Ovary (tissue), 9 donors: ENCODE measurements around the gene ANKRD31. TPM values are rescaled to one million over a fixed set of nuclear protein-coding genes. Genes with fewer than 3 reads are reported as not detected.

Experiments
- DNase-seq, 5 donors: peaks; one replicate each; pipeline ENCODE4 v3.0.0-alpha.2; 2019 to 2020
- H3K27ac ChIP-seq, 2 donors: fragments of 200-600 bp; one replicate each; pipeline versions ENCODE4 v1.5.1 to v1.8.0; 2019 to 2022
- H3K27me3 ChIP-seq: fragments of 200-600 bp; one replicate; pipeline ENCODE4 v1.8.0; 2022
- H3K36me3 ChIP-seq: fragments of 200-600 bp; sonication (generic); one replicate; pipeline ENCODE4 v1.5.1; 2019
- H3K4me1 ChIP-seq: one replicate; pipeline ENCODE4 v1.8.1; 2013; ENCODE audit warnings: mild to moderate bottlenecking, moderate library complexity; ENCODE audit not compliant: insufficient read depth
- H3K4me3 ChIP-seq: fragments of 200-600 bp; sonication (generic); one replicate; pipeline ENCODE4 v1.5.1; 2017
- H3K9me3 ChIP-seq, 2 donors: fragments of 200-600 bp in 1 of 2; sonication (generic) in 1 of 2; one replicate each; pipeline versions ENCODE4 v1.5.1 to v1.8.1; 2013 to 2019; ENCODE audit warnings: mild to moderate bottlenecking in 1 of 2, moderate library complexity in 1 of 2
- EP300 ChIP-seq: sonication (generic); formaldehyde crosslinking; IDR thresholded peaks from one replicate; pipeline ENCODE4 v1.6.1; 2017; ENCODE audit warnings: antibody characterized with exemption
- POLR2A ChIP-seq: fragments of 450-650 bp; IDR thresholded peaks from one replicate; pipeline ENCODE4 v1.6.1; 2017; ENCODE audit warnings: antibody characterized with exemption, mild to moderate bottlenecking, moderate library complexity
- WGBS, 3 donors: extraction: QIAGEN DNeasy Blood & Tissue Kit in 1 of 3; methylation state at CpG; one replicate each; pipeline versions ENCODE4 v1.1.5 to v1.1.7; 2013 to 2017; 5-methylcytosine and 5-hydroxymethylcytosine counted together
- intact Hi-C, 4 donors: fragments of 100-400 bp; cut with DNase I; formaldehyde crosslinking; loops; one replicate each; pipeline versions ENCODE4 v1.11.0 to v1.15.1; 2022 to 2023
- polyA plus RNA-seq, 2 donors: library from polyadenylated mRNA; stranded (reverse); fragments of 200-250 nt in 1 of 2; fragments of 350-450 nt in 1 of 2; fragmentation: Illumina TruSeq in 1 of 2; extraction: RNeasy Lipid Tissue Mini Kit (QIAGEN cat#74804) in 1 of 2; gene quantifications; one replicate each; pipeline ENCODE4 v1.2.3, GENCODE V29; 2013 to 2014
- total RNA-seq, 7 donors: library from RNA; depleted of rRNA in 2 of 7; stranded (reverse); fragments of >200 nt in 2 of 7; fragmentation: NEBNext Ultra II Directional in 3 of 7; extraction: Animal tissue kit (Norgen Biotek cat#: 25700) in 3 of 7; gene quantifications; one replicate each; pipeline versions ENCODE4 v1.1.0 to v1.2.4, GENCODE V29; 2016 to 2023
- TF ChIP-seq, protein P1 (sequence below), 3 donors: fragments of 450-650 bp in 2 of 3; fragments of 200-600 bp in 1 of 3; IDR thresholded peaks; one replicate each; pipeline versions ENCODE4 v1.5.1 to v1.8.0; 2016 to 2022; ENCODE audit warnings: antibody characterized with exemption in 3 of 3, mild to moderate bottlenecking in 1 of 3
- donor health status: DM: no; HTN: no; CAD: no; lungs with moderate emphysema.
- donor health status: DM: no; HTN: no; CAD: no.
- donor health status: Bipolar disorder and iron deficiency.
- donor health status: DM: yes; HTN: yes; CAD: no.
- donor health status: DM: no; HTN: no; CAD: no.
- donor health status: DM: yes; HTN: yes; CAD: no.

ANKRD31 gene
- total and polyA plus RNA-seq, 9 donors: 0.11 to 0.55 (median 0.36) TPM

DNA sequence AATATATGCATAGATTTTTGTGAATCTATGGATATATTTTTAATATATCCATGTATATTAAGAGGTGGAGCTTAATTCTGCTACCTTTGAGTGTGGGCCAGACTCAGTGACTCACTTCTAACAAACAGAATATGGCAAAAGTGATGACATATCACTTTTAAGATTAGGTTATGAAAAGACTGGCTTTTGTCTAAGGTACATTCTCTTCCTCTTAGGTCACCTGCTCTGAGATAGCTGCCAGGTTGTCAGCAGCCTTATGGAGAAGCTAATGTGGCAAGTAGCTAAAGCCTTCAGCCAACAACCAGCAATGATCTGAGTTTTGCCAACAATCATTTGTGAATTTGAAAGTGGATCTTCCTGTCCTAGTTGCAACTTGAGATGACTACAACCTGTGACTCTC lies 83.8 kb downstream of the ANKRD31 start:
- no peak for DNase-seq
- peaks cover 0 to 3% of the 10 kb centered on the region in 2 donors for H3K9me3 ChIP-seq
- TF ChIP-seq, protein P1, sequence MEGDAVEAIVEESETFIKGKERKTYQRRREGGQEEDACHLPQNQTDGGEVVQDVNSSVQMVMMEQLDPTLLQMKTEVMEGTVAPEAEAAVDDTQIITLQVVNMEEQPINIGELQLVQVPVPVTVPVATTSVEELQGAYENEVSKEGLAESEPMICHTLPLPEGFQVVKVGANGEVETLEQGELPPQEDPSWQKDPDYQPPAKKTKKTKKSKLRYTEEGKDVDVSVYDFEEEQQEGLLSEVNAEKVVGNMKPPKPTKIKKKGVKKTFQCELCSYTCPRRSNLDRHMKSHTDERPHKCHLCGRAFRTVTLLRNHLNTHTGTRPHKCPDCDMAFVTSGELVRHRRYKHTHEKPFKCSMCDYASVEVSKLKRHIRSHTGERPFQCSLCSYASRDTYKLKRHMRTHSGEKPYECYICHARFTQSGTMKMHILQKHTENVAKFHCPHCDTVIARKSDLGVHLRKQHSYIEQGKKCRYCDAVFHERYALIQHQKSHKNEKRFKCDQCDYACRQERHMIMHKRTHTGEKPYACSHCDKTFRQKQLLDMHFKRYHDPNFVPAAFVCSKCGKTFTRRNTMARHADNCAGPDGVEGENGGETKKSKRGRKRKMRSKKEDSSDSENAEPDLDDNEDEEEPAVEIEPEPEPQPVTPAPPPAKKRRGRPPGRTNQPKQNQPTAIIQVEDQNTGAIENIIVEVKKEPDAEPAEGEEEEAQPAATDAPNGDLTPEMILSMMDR (IDR thresholded peaks at IDR 0.05): no peak
- no peak for TF ChIP-seq POLR2A
- no peak for TF ChIP-seq EP300
- no peak overlapping the region for H3K27ac ChIP-seq
- intact Hi-C loops: loop anchor here in 1 of 4 donors (10.0 kb wide), 1 partner anchor 548 kb away; no protein-coding TSS in a partner anchor
- H3K27me3 ChIP-seq: no peaks in the 10 kb centered on the region
- no peak overlapping the region for H3K4me3 ChIP-seq
- no peaks in the 10 kb centered on the region for H3K36me3 ChIP-seq
- H3K4me1 ChIP-seq: no peaks in the 10 kb centered on the region

DNA sequence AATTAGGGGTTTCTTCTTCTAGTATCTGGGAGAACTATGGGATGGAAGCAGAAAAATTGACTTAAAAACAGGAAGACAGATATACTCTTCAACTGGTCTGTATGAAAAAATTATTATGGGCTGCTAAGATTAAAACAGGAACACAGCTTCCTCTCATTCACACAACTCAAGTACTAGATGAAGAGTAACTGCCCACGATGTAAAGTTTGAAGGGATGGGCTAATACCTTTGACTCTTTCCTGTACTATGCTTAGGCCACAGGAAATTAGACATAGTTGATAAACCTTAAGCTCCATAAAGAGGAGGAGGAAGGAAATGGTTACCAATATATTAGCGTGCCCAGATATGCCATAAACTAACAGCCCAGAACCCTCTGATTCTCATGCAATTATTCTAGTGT lies 88.6 kb downstream of the ANKRD31 start:
- Histone ChIP-seq H3K27me3 (no peaks in the 10 kb centered on the region), H3K9me3 (no peaks in the 10 kb centered on the region), H3K27ac (no peak overlapping the region), H3K4me1 (no peaks in the 10 kb centered on the region), H3K36me3 (no peaks in the 10 kb centered on the region), H3K4me3 (no peak overlapping the region)
- no peak for TF ChIP-seq EP300
- no peak for TF ChIP-seq POLR2A
- TF ChIP-seq, protein P1 (IDR thresholded peaks at IDR 0.05): no peak
- intact Hi-C loops: no loop called here
- 65 to 79% (median 68%) methylated on average over 2 of the region's 2 CpGs for WGBS, 3 donors
- no peak for DNase-seq

DNA sequence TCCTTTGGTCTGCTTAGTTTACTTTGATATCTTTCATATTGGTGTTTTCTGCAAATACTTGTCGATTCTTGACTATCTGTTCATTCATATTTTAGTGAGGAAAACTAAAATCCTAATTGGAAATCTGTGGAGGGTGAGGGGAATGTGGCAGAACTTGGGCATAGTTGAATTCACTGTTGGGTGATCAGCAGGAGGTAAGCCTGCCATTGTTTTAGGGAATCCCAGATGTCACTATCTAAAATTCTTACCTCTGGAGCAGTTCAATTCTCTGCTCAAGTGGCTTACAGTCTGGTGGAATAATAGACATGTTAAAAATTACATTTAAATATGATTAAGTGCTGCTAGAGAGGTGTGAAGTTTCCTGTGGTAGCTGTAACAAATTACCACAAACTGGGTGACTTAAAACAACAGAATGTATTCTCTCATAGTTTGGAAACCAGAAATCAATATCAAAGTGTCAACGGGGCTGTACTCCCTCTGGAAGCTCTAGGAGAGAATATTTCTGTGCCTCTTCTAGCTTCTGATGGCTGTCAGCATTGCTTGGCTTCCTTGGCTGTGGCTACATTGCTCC lies 94.0 kb downstream of the ANKRD31 start:
- no peaks in the 10 kb centered on the region for H3K27me3 ChIP-seq
- H3K36me3 ChIP-seq: no peaks in the 10 kb centered on the region
- H3K4me3 ChIP-seq: no peak overlapping the region
- no peaks in the 10 kb centered on the region for H3K9me3 ChIP-seq
- no peaks in the 10 kb centered on the region for H3K4me1 ChIP-seq
- no peak overlapping the region for H3K27ac ChIP-seq
- DNase-seq: no peak
- intact Hi-C loops: no loop called here
- no peak for TF ChIP-seq POLR2A
- no peak for TF ChIP-seq EP300
- TF ChIP-seq, protein P1 (IDR thresholded peaks at IDR 0.05): no peak
- WGBS, 3 donors: 64 to 67% (median 66%) methylated on average over 2 of the region's 2 CpGs

DNA sequence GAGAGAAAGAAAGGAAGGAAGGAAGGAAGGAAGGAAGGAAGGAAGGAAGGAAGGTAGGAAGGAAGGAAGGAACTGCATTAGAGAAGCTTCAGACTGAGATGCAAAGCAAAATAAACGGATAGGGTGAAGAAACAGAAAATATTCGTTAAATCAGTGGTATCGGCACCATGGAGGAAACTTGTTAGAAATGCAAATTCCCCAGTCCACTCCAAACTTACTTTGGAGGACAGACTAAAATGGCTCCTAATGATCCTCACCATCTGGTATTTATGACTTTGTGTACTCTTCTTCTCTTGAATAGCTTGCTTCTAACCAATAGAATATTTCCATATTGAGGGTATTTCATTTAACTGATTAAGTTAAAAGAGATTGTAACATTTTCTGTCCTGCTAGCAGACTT lies 96.4 kb downstream of the ANKRD31 start:
- Histone ChIP-seq H3K27me3 (no peaks in the 10 kb centered on the region), H3K4me1 (no peaks in the 10 kb centered on the region), H3K27ac (no peak overlapping the region), H3K9me3 (no peaks in the 10 kb centered on the region), H3K4me3 (no peak overlapping the region), H3K36me3 (no peaks in the 10 kb centered on the region)
- intact Hi-C loops: no loop called here
- TF ChIP-seq POLR2A (no peak), EP300 (no peak)
- TF ChIP-seq, protein P1 (IDR thresholded peaks at IDR 0.05): no peak
- no peak for DNase-seq
- 92 to 99% (median 93%) methylated on average over 3 of the region's 3 CpGs for WGBS, 3 donors
